Vagina (tissue), 2 donors: ENCODE results near the gene BEND3. TPM values are rescaled to one million over a fixed set of nuclear protein-coding genes. Genes with fewer than 3 reads are reported as not detected.

Experiments used
- DNase-seq, 2 donors: peaks; one replicate each; pipeline ENCODE4 v3.0.0-alpha.2; 2017; ENCODE audit errors: extremely low spot score in 2 of 2
- H3K27ac ChIP-seq: fragments of 200-600 bp; sonication (generic); one replicate; pipeline ENCODE4 v1.5.1; 2019
- H3K27me3 ChIP-seq: fragments of 200-600 bp; sonication (generic); one replicate; pipeline ENCODE4 v1.5.1; 2019
- H3K36me3 ChIP-seq, 2 donors: fragments of 200-600 bp; sonication (generic); one replicate each; pipeline ENCODE4 v1.5.1; 2017 to 2019
- H3K4me1 ChIP-seq: fragments of 200-600 bp; sonication (generic); one replicate; pipeline ENCODE4 v1.5.1; 2019
- H3K4me3 ChIP-seq, 2 donors: fragments of 200-600 bp; sonication (generic); 1 replicate in 1 of 2; 2 replicates in 1 of 2; pipeline ENCODE4 v1.5.1; 2016 to 2019
- H3K9me3 ChIP-seq: fragments of 200-600 bp; sonication (generic); one replicate; pipeline ENCODE4 v1.5.1; 2019
- POLR2A ChIP-seq, 2 donors: fragments of 450-650 bp; IDR thresholded peaks; one replicate each; pipeline ENCODE4 v1.6.1; 2017; ENCODE audit warnings: antibody characterized with exemption in 2 of 2, mild to moderate bottlenecking in 2 of 2, moderate library complexity in 2 of 2
- POLR2AphosphoS5 ChIP-seq, 2 donors: sonication (generic); formaldehyde crosslinking; IDR thresholded peaks; one replicate each; pipeline ENCODE4 v1.9.0; 2017; ENCODE audit warnings: antibody characterized with exemption in 2 of 2, mild to moderate bottlenecking in 2 of 2, low read depth in 1 of 2; ENCODE audit not compliant: insufficient read depth in 1 of 2
- intact Hi-C: fragments of 100-400 bp; cut with DNase I; formaldehyde crosslinking; loops from one replicate; pipeline ENCODE4 v1.15.1; 2023
- total RNA-seq: library from RNA; depleted of rRNA; stranded (reverse); fragments of >200 nt; gene quantifications from one replicate; pipeline ENCODE4 v1.2.3, GENCODE V29; 2016
- TF ChIP-seq, protein P1 (sequence below), 3 experiments: fragments of 450-650 bp in 2 of 3; fragments of 200-600 bp in 1 of 3; sonication (generic) in 1 of 3; IDR thresholded peaks; one replicate each; pipeline ENCODE4 v1.5.1; 2017 to 2019; ENCODE audit warnings: antibody characterized with exemption in 3 of 3, mild to moderate bottlenecking in 2 of 3, moderate library complexity in 2 of 3

BEND3 gene
- total RNA-seq, 1 donor from 2014 or later, result 2.0 TPM

DNA sequence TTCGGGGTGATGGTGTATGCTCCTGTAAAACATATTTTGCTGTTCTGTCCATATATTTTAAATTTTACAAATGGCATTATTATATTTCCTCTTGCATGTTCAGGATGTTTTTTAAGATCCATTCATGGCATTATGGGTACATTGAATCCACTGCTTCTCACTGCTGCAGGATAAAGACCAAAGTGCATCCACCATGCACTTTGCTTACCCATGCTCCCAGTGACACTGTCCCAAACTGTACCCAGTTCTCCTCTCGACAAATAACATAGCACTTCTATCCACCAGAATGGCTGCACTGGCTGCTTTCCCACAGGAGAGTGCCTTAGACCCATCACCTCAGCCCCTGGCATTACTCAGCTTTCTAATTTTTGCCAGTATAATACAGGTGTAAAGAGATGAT, 57.6 kb downstream of the BEND3 start:
- H3K4me3 ChIP-seq, result no peak overlapping the region
- no peaks in the 10 kb centered on the region for H3K4me1 ChIP-seq
- intact Hi-C loops, result no loop called here
- H3K36me3 ChIP-seq, result no peaks in the 10 kb centered on the region
- TF ChIP-seq POLR2AphosphoS5 (IDR thresholded peaks at IDR 0.05; ENCODE audit: insufficient read depth in 1 of 2, low read depth in 1 of 2), result no peak
- TF ChIP-seq, protein P1, sequence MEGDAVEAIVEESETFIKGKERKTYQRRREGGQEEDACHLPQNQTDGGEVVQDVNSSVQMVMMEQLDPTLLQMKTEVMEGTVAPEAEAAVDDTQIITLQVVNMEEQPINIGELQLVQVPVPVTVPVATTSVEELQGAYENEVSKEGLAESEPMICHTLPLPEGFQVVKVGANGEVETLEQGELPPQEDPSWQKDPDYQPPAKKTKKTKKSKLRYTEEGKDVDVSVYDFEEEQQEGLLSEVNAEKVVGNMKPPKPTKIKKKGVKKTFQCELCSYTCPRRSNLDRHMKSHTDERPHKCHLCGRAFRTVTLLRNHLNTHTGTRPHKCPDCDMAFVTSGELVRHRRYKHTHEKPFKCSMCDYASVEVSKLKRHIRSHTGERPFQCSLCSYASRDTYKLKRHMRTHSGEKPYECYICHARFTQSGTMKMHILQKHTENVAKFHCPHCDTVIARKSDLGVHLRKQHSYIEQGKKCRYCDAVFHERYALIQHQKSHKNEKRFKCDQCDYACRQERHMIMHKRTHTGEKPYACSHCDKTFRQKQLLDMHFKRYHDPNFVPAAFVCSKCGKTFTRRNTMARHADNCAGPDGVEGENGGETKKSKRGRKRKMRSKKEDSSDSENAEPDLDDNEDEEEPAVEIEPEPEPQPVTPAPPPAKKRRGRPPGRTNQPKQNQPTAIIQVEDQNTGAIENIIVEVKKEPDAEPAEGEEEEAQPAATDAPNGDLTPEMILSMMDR (IDR thresholded peaks at IDR 0.05), result no peak
- TF ChIP-seq POLR2A (IDR thresholded peaks at IDR 0.05), result no peak
- H3K27me3 ChIP-seq, result no peaks in the 10 kb centered on the region
- H3K9me3 ChIP-seq, result no peaks in the 10 kb centered on the region
- no peak overlapping the region for H3K27ac ChIP-seq
- no peak for DNase-seq

DNA sequence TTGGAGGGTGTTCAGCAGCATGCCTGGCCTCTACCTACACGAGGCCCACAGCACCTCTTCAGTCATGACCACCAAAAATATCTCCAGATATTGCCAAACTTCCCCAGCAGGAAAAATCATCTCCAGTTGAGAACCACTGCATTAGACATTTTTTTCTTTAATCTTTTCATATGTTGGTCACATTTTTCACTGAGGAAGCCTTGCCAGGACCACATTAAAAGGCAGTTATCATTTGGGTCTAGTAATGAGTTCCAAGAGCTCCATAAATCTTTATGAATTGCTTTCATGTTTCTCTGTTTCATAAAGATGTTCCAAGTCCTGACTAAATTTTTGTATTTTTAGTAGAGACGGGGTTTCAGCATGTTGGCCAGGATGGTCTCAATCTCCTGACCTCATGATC, 58.5 kb downstream of the BEND3 start:
- H3K4me3 ChIP-seq, result no peak overlapping the region
- no peaks in the 10 kb centered on the region for H3K4me1 ChIP-seq
- DNase-seq, result no peak
- no peaks in the 10 kb centered on the region for H3K27me3 ChIP-seq
- H3K9me3 ChIP-seq, result no peaks in the 10 kb centered on the region
- TF ChIP-seq POLR2AphosphoS5 (IDR thresholded peaks at IDR 0.05; ENCODE audit: insufficient read depth in 1 of 2, low read depth in 1 of 2), result no peak
- TF ChIP-seq, protein P1 (IDR thresholded peaks at IDR 0.05), result no peak
- TF ChIP-seq POLR2A (IDR thresholded peaks at IDR 0.05), result no peak
- peaks cover 0 to 2% of the 10 kb centered on the region in 2 donors for H3K36me3 ChIP-seq
- intact Hi-C loops, result no loop called here
- H3K27ac ChIP-seq, result no peak overlapping the region

DNA sequence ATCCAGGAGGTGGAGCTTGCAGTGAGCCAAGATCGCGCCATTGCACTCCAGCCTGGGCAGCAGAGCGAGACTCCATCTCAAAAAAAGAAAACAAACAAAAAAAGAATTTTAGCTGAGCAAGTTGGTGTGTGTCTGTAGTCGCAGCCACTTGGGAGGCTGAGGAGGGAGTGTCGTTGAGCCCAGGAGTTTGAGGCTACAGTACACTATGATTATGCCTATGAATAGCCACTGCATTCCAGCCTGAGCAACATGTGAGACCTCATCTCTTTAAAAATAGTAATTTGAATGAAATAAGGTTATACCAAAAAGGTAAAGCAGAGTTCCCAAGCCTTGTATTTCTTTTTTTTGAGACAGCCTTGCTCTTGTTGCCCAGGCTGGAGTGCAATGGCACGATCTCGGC, 67.5 kb downstream of the BEND3 start:
- no peaks in the 10 kb centered on the region for H3K27me3 ChIP-seq
- intact Hi-C loops, result no loop called here
- no peaks in the 10 kb centered on the region for H3K4me1 ChIP-seq
- DNase-seq, result no peak
- H3K27ac ChIP-seq, result no peak overlapping the region
- H3K36me3 ChIP-seq, result peaks cover 0 to 33% of the 10 kb centered on the region in 2 donors
- H3K9me3 ChIP-seq, result no peaks in the 10 kb centered on the region
- no peak for TF ChIP-seq POLR2A (IDR thresholded peaks at IDR 0.05)
- TF ChIP-seq, protein P1 (IDR thresholded peaks at IDR 0.05), result no peak
- no peak for TF ChIP-seq POLR2AphosphoS5 (IDR thresholded peaks at IDR 0.05; ENCODE audit: insufficient read depth in 1 of 2, low read depth in 1 of 2)
- H3K4me3 ChIP-seq, result no peak overlapping the region

DNA sequence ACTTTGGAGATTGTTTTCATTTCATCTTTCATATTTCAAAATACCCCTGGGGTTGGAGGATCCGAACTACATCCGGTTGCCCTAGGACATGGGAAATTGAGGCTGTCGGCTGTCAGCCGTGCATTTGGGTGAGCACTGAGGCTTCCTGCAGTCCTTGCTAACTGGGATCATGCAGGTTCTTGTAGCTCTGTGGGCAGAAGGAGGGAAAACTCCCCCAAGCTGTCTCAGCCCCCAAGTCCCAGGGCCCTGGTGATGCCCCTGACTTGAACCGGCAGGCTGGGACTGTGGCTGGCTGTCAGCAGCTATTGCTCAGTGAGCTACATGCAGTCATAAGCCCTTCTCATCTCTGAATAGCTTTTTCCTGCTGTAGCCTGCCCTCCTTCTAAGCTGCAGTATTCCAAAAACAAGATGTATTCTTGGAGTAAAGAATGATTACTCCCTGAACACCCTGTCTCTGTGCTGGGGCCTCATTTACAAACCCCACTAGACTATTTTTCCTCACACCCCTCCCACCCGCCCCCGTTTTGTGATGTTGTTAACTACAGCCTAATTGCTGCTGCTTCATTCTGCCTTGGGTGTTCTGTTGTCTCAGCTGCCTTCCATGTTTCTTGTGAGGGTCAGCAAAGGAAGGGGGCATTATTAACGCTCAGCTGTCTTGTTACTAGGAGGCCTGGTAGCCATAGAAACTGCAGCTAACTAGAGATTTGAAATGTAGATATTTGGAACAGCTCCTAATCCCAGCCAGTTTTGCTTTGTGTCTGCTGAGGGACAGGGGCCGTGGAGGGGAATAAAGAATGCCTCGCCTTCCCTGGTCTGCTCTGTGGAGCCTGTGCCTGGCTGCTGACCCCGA, 69.3 kb downstream of the BEND3 start:
- Histone ChIP-seq H3K36me3 (peaks cover 0 to 24% of the 10 kb centered on the region in 2 donors), H3K4me3 (no peak overlapping the region), H3K4me1 (no peaks in the 10 kb centered on the region), H3K27me3 (no peaks in the 10 kb centered on the region), H3K9me3 (no peaks in the 10 kb centered on the region), H3K27ac (no peak overlapping the region)
- no peak for DNase-seq
- TF ChIP-seq POLR2A (IDR thresholded peaks at IDR 0.05) (no peak), POLR2AphosphoS5 (IDR thresholded peaks at IDR 0.05; ENCODE audit: insufficient read depth in 1 of 2, low read depth in 1 of 2) (no peak)
- TF ChIP-seq, protein P1 (IDR thresholded peaks at IDR 0.05), result no peak
- intact Hi-C loops, result no loop called here

DNA sequence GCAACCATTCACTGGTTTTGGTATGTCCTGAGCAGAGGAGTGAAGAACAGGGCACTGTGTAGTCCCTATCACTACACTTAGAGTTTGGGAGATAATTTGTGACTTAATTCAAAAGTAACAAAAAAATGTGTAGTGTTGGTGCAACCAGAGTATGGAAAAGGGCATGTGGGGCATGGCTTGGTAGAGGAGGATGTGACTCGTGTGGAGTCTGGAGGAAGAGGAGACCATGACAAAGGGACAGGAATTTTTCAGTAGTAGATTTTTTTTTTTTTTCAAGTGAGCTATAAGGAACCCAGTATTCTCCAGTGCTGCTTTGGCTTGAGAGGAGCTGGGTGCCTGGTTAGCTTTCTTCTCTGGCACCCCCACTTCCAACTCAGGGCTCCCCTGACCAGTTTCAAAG, 82.2 kb downstream of the BEND3 start:
- no peaks in the 10 kb centered on the region for H3K9me3 ChIP-seq
- no peak overlapping the region for H3K27ac ChIP-seq
- no peaks in the 10 kb centered on the region for H3K27me3 ChIP-seq
- H3K4me1 ChIP-seq, result peaks cover 15% of the 10 kb centered on the region
- intact Hi-C loops, result no loop called here
- TF ChIP-seq POLR2AphosphoS5 (IDR thresholded peaks at IDR 0.05; ENCODE audit: insufficient read depth in 1 of 2, low read depth in 1 of 2) (no peak), POLR2A (IDR thresholded peaks at IDR 0.05) (no peak)
- TF ChIP-seq, protein P1 (IDR thresholded peaks at IDR 0.05), result no peak
- no peak for DNase-seq
- H3K36me3 ChIP-seq, result no peaks in the 10 kb centered on the region
- H3K4me3 ChIP-seq, result no peak overlapping the region
